ENCODE data around the gene ILF3. TPM values are rescaled to one million over a fixed set of nuclear protein-coding genes. Genes with fewer than 3 reads are reported as not detected.
A peak's percentile ranks its signal among the peaks of the same experiment; 100 is the strongest.

Gene ILF3
- total and polyA plus RNA-seq, 2 of the 13 experiments (the other 11 are each of a cell fraction or from before 2014, with no cell fraction given) = 120 to 173 TPM

- no peak for TF ChIP-seq RBFOX2 (IDR thresholded peaks at IDR 0.05; ENCODE audit: low read depth, low read length)
- TF ChIP-seq ZMYM2 (CRISPR knock-in tag; IDR thresholded peaks at IDR 0.05) = peak; percentile 55; the same call in 1 of the 2 replicates
- TF ChIP-seq FOXM1 (CRISPR knock-in tag; IDR thresholded peaks at IDR 0.05) = no peak
- no peak for TF ChIP-seq ETV6 (CRISPR knock-in tag; conservative IDR thresholded peaks at IDR 0.05)
Measured at GRCh38 chr19:10640361-10640760, 13.8 kb upstream of the ILF3 start (continued).

GRCh38 chr19:10641248-10641647 lies 12.9 kb upstream of the ILF3 start:
- FAIRE-seq = no peak
- in situ Hi-C loops (cut with HindIII; ENCODE audit: extremely low pct_ligation_motif_present, low pct_unique_long_range_greater_than_20kb) = loop anchor here (5.0 kb wide), 1 partner anchor 59 kb away; no protein-coding TSS in a partner anchor
- TF ChIP-seq FOXC1 (CRISPR knock-in tag; IDR thresholded peaks at IDR 0.05; ENCODE audit: borderline replicate concordance) (no peak), ZNF616 (CRISPR knock-in tag; IDR thresholded peaks at IDR 0.05; ENCODE audit: low read depth) (no peak), TBL1XR1 (IDR thresholded peaks at IDR 0.05; ENCODE audit: borderline replicate concordance, low read length, partially characterized antibody) (no peak), HNRNPUL1 (IDR thresholded peaks at IDR 0.05; ENCODE audit: low read depth, low read length) (no peak), SALL2 (CRISPR knock-in tag; IDR thresholded peaks at IDR 0.05) (no peak), ZNF253 (CRISPR knock-in tag; IDR thresholded peaks at IDR 0.05; ENCODE audit: borderline replicate concordance) (no peak), ZNF512B (CRISPR knock-in tag; IDR thresholded peaks at IDR 0.05; ENCODE audit: borderline replicate concordance) (no peak), ZBTB43 (CRISPR knock-in tag; conservative IDR thresholded peaks at IDR 0.05) (no peak)

More at GRCh38 chr19:10641248-10641647, 12.9 kb upstream of the ILF3 start:
- H3K27me3 ChIP-seq (ENCODE audit: control insufficient read depth in 1 of 2, insufficient read depth in 2 of 2, low read length in 2 of 2) = no peaks in the 10 kb centered on the region
- ChIA-PET POLR2A (interaction anchor here (0.9 to 2.0 kb wide), 3 partner anchors 22 to 61 kb away, joined by 3 to 5 read pairs (median 3); partner anchors contain the start of gene QTRT1), CTCF (ENCODE audit: low intra/inter-chr PET ratio, low total read pairs) (interaction anchor here (1.8 kb wide), 1 partner anchor 60 kb away, joined by 5 read pairs; no protein-coding TSS in a partner anchor)
- H3K4me1 ChIP-seq (ENCODE audit: insufficient read depth, low read length) = peaks cover 85% of the 10 kb centered on the region
- no peak for ATAC-seq
- BruUV-seq (replicated peaks) = no TSS peak
- no peak overlapping the region for H2AFZ ChIP-seq (ENCODE audit: low read length)
- 39% methylated on average over 4 of the region's 4 CpGs for WGBS (ENCODE audit: low lambda C conversion rate)
- H4K20me1 ChIP-seq (ENCODE audit: insufficient read depth, low read length) = no peaks in the 10 kb centered on the region
- no peak overlapping the region for H3K9ac ChIP-seq (ENCODE audit: insufficient read depth, low read depth, low read length)
- intact Hi-C loops (cut with micrococcal nuclease; ENCODE audit: unreplicated experiment) = no loop called here
- no peak for DNase-seq (ENCODE audit: low spot score)
- no peak overlapping the region for H3K4me2 ChIP-seq (ENCODE audit: low read depth, low read length)
- H3K4me3 ChIP-seq (replicated peaks in 1 of 3; ENCODE audit: insufficient read depth in 1 of 3, low read depth in 2 of 3, low read length in 3 of 3) = no peak overlapping the region
- no peaks in the 10 kb centered on the region for H3K79me2 ChIP-seq (ENCODE audit: insufficient read depth, low read length)
- no peak overlapping the region for H3K27ac ChIP-seq (ENCODE audit: extremely low read length, insufficient read depth, low read length)
- no peaks in the 10 kb centered on the region for H3K9me3 ChIP-seq (ENCODE audit: low read length)
- no peaks in the 10 kb centered on the region for H3K36me3 ChIP-seq (replicated peaks in 1 of 2; ENCODE audit: control insufficient read depth in 1 of 2, insufficient read depth in 2 of 2, low read length in 2 of 2)

All from HepG2 (cell line).